Activated CD4-positive, alpha-beta T cell treated with anti-CD3 and anti-CD28 coated beads for 48 hours (primary cell): ENCODE measurements around the gene MEGF11.
"Not testable (repeated sequence)": the region's sequence is repeated elsewhere in the genome, so short reads cannot be mapped to it uniquely, and the experiment has no call there.

Experiments used
- DNase-seq: peaks from one replicate; pipeline ENCODE4 v3.0.0-alpha.2; 2020

Gene MEGF11

DNA sequence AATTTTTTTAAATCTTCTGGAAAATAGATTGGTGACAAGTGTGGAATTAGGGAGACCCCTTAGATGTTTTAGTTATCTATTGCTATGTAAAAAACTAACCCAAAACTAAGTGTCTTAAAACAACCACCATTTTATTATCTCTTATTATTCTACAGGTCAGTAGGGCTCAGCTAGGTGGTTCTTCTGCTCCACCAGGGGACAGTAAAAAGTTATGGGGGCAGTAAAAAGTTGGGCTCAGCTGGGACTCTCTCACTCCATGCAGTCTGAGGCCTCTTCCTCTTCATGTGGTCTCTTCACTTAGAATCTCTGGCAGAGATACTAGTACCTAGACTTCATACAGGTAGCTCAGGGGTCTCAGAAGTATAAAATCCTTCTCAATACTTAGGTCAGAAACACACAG is 21.8 kb upstream of the MEGF11 start:
- no peak for DNase-seq

DNA sequence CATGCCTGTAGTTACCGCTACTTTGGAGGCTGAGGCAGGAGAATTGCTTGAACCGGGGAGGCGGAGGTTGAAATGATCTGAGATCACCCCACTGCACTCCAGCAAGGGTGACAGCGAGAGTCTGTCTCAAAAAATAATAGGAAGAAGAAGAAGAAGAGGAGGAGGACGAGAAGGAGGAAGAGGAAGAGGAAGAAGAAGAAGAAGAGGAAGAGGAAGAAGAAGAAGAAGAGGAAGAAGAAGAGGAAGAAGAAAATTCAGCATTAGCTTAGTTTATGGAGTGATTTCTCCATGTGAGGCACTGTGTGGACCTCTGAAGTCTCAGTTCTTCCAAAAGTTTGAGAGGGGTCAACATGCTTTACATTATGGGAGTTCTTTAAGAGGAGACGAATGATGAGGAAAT is 17.4 kb upstream of the MEGF11 start:
- no peak for DNase-seq

DNA sequence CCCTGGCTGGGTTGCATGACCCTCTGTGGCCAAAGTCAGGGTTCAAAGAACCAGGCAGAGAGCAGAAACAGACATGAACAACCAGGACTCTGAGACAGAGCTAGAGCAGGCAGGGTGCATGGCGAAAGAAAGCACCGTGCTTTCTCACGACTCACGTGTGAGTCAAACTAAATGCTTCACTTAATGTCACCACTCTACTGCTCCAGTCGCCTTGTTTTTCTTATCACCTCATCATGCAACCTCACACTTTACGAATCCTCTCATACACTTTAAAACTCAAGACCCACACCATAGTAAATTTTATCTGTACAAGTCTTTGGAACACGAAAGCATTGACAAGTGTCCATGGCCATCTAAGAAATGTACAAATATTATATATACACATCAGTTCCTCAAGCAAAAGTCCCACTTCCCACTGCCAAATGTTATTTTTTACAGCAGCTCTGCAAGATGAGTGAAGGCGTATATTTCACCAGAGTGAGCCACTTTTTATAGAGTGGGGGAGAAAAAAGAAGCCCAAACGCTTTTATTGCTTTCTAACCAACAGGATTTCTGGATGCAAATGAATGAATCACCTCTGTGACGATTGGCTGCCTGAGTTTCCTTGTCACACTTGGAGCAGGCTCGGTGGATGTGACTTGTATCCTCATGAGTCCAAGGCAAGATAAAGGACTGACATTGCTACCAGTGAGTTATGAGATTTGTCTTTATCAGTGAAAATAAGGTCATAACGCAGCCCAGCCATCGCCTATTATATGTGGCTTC is 16.0 kb upstream of the MEGF11 start:
- no peak for DNase-seq

DNA sequence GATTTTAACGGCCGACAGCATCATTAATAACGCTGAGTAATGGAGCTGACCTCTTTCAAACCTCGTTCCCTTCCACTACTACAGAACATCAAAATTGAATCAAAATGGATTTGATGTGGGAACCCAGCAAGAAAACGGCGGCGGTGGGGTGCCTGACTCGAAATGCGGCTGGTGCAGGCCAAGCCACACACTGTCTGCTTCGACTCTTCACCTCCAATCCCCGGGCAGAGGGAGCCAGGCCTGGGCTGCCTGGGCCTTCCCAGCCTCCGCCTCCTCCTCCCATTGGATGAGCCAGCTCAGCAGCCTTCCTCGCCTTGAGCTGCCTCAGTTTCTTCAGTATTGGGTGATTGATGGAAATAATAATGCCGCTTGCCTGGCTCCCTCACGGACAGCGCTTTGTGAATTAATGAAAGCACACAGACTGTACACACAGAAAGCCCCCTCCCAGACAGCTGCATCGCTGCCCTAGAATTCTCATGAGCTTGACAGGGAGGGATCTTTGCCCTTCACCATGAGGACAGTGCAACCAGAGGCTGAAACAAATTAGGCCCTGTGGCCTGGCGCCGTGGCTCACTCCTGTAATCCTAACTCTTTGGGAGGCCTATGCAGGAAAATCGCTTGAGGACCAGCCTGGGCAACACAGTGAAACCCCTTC is 11.4 kb upstream of the MEGF11 start:
- DNase-seq, result no peak

DNA sequence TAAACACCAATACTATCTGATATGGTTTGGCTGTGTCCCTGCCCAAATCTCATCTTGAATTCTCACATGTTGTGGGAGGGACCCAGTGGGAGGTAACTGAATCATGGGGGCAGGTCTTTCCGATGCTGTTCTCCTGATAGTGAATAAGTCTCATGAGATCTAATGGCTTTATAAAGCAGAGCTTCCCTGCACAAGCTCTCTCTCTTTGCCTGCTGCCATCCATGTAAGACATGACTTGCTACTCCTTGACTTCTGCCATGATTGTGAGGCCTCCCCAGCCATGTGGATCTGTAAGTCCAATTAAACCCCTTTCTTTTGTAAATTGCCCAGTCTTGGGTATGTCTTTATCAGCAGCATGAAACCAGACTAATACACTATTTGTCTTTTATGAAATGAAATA is 9.3 kb upstream of the MEGF11 start:
- not testable (repeated sequence) for DNase-seq

DNA sequence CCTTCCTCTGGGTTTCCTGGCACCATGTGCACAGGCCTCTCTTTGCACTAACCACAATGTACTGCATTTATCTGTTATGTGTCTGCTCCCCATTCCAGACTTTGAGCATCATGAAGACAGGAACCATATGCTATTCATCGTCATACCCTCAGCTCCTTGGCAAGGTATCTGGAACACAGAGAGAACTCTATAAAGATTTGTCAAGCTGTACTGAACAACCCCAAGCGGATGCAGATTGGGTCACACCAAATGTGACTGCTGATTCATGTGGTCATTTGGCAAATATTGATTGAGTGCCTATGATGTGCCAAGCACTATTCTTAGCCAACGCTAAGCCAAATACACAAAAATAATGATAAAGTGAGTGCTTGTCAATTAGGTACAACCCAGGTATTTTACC is 7.5 kb upstream of the MEGF11 start:
- no peak for DNase-seq

DNA sequence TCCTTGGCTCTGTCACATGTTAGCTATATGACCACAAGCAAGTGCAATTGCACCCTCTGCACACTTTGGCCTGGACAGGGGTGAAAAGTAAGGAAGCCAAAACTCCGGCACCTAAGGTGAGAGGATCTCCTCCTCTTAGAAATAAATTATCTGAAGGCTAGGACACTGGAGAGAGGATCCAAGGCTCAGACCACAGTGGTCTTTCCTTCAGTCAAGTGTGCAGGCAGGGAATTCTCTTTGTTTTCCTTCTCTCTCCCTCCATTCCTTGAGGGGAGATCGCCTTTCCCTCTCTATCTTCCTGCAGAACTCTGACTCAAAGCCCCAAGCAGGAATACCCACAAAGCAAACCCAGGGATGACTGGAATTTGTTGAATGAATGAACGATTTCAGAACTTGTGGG is 3.1 kb upstream of the MEGF11 start:
- no peak for DNase-seq

DNA sequence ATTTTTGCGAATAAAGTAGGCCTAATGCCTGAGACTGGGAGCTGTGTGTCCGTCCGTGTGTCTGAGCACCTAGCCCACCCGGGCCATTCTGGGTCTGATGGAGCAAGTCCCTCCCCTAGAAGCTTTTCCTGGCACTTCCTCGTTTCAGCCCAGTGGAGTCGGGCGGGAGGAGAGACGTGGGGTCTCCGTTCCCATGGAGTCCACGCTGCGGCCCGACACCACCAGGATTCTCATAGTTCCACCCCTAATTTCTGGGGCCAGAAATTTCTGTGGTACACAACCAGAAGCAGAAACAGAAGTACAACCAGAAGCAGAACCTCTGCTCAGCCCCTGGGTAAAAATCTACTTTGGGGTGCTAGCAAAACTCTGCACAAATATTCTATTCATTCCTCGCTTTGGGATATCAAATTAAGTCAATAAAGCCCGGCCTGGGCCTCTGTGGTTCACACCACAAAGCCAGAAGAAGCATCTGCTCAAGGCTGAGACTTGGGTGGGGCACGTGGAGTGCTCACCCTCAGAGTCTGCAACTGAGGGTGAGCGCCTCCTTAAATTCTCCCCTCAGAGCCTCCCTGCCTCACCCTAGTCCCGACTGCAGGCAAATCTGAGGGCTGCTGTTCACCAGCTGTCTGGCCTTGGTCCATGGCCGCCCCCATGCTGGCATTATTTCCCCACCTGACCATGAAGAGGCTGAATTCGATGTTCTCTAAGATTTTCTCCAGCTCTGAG is 1.6 kb upstream of the MEGF11 start:
- DNase-seq, result no peak

DNA sequence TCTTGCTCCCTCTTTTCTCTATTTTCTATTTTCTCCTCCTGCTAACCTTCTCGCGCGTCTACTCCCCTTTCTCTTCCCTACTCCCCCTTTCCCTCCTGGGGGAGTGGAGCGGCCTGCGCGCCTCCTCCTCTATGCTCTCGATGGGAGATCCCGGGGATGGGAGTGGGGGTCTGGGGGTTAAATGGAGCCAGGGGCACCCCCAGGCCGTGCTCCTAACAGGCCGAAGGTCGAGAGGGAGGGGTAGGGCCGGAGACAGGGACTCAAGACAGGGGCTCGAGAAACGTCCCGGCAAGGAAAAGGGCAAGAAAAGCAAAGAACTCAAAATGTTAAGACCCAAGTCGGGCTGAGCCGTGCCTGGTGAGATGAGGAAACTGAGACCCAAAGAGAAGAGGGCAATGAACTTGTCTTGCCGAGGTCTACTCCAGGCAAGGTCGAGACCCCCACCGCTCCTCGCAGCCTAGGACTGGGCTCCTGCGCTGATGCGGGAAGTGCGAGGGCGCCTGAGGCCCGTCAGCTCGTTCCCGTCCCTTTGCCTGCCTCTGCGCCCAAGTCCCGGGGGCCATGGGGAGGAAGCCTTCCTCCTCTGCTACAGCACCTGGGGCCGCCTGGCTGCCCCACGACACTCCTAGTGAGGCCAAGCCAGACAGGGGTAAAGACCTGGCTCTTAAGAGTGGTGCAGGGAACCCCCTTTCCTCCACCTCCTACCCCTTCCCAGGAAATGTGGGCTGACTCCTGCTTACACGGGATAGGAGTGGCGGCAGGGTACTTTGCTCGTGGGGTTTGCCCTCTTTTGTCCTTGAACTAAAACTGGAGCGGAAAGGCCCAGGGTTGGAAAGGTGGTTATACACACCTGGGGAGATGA is 770 bp upstream of the MEGF11 start:
- no peak for DNase-seq

DNA sequence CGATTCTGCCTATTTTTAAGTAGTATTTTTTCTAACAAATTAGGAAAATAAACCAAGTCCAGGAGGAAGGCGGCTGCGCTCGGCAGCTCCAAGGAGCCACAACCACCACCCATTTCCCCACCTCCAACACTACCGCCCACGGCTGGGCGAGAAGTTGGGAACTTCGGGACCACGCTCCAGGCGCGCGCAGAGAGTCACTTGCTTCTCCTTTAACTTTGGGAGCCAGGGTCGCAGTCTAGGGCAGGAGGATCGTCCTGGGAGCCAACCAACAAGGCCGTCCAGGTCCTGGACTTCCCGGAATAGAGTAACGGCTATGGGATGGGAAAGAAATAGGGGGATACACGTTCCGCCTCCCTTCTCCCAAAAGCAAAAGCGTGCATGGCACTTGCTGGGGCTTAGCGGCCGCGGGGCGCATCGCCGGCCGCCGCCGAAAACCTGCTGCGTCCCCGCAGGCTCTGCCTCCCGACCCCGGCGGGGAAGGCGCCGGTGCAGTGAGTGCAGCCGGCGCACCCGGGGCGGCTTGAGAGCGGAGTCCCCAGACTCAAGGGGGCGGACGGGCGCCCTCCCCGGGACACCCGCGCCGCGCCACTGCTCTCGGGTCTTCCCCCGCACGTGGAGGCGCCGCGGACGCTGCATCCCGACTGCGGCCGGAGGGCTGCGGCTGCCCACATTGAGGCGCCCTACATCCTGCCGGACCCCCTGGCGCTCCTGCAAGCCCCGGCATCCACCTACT is 699 bp downstream of the MEGF11 start:
- DNase-seq, result peak; percentile 28

DNA sequence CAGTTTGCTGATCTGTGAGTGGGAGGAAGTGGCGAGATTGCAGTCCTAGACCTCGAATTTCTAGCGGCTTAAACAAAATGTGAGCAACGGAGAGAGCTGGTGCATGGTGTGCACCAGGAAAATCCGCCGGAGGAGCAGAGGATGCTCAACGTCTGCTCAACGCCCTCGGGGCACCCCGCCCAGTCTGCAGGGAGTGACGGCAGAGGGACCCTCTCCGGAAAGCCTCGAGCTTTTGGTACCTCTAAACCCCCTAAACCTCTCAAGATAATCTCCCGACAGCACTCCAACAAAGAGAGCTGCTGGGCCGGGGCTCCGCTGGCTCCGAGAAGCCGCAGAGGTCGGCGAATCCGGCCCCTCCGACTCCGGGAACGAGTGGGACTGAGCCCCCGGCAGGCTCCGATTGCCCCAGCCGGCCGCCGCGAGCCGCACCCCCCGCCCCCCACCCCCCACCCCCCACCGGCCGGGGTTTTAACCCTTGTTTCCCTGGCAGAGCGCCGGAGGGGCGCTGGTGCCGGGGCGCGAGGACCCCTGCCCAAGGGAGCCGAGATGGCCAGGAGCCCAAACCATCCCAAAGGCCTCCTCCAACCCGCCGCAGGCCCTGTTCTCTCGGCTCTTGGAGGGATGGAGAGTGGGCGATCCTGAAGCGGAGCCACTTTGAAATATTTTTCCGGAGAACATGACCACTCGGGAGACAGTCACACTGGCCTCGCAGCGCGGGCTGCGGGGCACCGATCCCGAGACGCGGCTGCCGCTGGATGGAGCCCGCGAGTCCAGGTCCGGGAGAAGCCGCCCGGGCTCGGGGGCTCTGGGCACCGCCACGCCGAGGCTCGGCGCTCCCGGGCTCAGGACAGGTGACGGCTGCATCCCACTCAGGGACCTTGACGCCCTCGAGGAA is 1.5 kb downstream of the MEGF11 start:
- DNase-seq, result peak; percentile 63

DNA sequence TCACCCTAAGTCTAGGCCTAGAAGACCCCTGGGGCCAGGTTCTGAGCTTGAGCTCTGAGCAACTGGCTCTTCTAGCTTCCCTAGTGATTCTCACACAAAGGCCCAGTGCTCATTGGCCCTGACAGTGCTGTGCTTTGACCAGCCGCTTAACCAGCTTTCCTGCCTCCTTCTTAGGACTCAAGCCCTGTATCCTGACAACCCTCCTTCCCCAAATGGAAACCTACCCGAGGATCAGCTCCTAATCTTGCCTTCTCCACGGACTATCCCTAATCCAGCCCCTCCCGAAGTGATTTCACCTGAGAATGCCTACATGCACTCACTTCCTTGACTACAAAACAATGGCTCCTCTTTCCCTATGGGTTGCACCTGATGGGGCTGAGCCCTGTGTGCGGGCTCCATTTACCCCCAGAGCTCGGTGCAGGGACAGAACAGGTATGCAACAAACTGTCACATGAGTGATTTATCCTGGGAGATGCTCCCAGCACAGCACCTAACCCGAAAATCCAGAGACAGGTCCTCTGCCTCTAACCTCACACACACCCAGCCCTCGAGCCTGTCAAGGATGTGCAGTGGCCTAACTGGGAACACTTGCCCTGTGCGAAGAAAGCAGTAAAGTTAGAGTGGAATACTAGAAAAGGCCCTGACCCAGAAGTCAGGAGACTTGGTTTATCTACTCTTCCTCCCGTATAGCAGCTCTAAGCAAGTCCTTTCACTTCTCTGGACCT is 2.3 kb downstream of the MEGF11 start:
- no peak for DNase-seq

DNA sequence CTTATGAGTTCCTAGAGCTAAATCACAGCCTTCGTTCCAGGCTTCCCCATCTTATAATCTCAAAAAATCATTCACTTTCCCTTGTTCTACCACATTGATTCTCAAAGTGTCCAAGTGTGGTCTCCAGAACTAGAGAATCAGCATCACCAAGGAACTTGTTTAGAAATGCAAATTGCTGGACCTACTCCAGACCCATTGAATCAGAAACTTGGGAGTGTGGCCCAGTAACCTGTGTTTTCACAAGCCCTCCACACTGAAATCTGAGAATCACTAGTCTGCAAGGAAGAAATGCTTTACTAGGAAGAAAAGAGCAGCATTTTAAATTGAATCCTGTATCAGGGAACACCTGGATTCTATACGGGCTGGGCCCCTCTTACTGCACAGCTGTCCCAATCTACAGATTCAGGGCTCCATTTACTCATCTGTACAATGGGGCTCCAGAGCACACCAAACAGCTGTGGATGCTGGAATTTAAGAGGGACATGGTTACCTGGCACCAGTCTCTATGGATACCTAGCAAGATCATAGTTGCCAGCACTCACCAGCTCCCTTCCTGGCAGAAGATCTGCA is 3.9 kb downstream of the MEGF11 start:
- DNase-seq, result no peak

DNA sequence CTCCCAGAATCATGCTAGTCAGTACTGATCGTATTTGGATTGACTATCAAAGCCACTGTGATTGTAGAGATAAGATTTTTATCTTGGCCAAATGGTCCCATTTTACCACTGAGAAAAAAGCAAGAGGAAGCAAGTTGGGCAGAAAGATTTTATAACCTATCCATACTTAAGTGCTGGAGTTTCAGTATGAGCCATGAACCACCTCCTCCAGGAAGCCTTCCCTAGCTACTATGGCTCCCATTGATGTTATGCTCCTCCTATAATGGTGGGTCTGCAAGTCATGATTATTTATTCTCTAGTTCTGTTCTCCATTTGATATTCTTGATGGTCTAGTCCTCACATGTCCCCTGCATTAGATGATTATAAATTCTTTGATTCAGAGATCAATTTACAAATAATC is 6.6 kb downstream of the MEGF11 start:
- no peak for DNase-seq

DNA sequence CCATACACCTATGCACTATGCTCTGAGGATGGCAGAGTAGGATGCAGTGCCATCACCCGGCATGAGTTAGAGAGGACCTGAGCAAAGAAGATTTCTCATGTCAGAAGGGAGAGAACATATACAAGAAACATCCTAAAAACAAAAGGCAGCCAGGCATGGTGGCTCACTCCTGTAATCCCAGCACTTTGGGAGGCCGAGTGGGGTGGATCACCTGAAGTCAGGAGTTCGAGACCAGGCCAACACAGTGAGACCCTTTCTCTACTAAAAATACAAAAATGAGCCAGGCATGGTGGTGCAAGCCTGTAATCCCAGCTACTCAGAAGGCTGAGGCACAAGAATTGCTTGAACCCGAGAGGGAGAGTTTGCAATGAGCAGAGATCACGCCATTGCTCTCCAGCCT is 7.7 kb downstream of the MEGF11 start:
- DNase-seq, result not testable (repeated sequence)

DNA sequence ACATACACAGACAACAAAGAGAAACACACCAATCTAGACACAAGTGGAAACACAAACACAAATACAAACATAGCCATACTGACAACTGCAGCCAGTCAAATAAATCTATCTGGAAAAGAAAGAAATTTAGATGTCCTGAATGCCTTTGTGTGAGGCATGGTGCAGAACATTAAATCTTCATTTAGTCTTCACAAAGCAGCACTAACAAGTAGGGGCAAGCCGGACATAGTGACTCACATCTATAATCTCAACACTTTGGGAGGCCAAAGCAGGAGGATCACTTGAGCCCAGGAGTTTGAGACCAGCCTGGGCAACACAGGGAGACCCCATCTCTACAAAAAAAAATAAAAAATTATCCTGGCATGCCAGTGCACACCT is 11.7 kb downstream of the MEGF11 start:
- DNase-seq, result no peak

DNA sequence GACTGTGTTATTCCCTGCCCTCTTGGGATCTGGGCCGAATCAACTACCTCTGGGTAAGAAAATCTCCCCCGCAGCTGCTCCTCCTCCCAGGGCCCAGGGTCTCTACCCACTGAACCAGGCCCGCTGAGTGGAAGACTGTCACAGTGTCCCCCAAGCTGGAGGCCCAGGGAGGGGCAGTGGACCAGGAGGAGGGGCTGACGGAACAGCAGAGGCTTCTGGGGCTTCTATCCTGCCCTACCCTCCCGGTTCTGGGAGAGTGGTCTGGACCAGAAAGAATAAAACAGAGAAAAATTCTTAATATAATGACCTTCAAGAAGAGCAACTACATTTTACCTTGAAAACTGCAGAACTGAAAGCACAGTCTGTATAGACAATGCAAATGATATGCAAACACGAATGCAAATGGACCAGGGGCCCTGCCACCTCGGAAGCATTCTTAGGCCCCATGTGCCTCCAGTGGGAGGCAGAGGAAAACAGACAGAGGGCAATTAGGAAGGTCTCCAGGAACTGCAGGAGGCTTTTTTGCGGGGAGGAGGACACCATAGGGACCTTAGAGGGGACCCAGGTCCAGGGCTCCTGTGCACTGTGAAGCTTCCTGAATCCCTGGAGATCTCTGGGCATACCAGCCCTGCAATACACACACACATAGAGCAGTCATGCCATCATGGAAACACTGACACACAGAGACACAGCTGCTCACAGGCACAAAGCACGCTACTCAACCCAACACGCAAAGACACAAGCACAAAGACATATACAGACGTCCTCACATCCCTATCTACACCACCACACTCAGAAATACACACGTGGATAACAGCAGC is 12.3 kb downstream of the MEGF11 start:
- no peak for DNase-seq

DNA sequence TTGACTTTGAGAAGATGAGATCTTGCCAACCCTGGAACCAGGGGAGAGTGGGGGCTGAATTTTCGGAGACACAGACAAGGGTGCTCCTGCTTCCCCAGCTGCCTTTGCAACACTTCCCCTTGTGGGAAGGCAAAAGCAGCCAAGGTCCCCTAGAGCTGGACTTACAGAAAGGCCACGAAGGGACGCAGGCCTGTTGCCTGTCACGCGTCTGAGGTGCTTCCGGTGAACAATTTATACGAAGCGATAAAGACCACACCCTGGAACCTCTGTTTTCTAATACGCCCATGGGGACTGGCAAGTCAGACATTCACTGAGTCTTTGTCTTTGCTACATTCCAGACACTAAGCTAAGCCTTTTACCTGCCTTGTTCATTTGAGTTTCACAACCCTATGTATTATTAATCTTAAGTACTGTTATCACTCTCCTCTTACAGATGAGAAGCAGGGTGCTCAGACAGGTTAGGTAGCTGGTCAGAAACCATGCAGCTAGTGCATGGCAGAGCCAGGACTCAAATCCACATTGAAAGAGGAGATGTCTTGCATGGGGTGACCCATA is 13.2 kb downstream of the MEGF11 start:
- no peak for DNase-seq

DNA sequence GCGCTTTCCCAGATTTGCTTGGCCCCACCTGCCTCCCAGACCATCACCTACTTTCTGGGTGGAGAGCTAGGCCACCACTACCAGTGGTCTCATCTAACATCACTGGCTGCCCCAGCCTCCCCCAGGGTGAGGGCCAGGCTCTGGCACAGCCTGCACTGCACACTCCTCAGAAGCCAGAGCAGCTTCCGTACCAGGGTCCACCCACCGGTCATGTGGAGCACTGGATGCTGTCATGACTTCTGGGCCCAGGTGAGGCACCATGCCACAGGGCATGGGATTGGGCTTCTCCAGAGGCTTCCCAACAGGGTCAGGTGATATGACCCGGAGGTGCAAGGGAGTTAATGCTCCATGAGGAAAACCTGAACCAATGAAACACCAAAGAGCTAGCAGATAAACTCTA is 14.0 kb downstream of the MEGF11 start:
- no peak for DNase-seq
